ENCODE results near the gene EFNA3. TPM values are rescaled to one million over a fixed set of nuclear protein-coding genes. Genes with fewer than 3 reads are reported as not detected.

Gene EFNA3
- total and polyA plus RNA-seq, 9 of the 15 experiments (the other 6 are each of a cell fraction or from before 2014, with no cell fraction given), result 0.59 to 7.9 (median 4.7) TPM

- TF ChIP-seq, protein P1, sequence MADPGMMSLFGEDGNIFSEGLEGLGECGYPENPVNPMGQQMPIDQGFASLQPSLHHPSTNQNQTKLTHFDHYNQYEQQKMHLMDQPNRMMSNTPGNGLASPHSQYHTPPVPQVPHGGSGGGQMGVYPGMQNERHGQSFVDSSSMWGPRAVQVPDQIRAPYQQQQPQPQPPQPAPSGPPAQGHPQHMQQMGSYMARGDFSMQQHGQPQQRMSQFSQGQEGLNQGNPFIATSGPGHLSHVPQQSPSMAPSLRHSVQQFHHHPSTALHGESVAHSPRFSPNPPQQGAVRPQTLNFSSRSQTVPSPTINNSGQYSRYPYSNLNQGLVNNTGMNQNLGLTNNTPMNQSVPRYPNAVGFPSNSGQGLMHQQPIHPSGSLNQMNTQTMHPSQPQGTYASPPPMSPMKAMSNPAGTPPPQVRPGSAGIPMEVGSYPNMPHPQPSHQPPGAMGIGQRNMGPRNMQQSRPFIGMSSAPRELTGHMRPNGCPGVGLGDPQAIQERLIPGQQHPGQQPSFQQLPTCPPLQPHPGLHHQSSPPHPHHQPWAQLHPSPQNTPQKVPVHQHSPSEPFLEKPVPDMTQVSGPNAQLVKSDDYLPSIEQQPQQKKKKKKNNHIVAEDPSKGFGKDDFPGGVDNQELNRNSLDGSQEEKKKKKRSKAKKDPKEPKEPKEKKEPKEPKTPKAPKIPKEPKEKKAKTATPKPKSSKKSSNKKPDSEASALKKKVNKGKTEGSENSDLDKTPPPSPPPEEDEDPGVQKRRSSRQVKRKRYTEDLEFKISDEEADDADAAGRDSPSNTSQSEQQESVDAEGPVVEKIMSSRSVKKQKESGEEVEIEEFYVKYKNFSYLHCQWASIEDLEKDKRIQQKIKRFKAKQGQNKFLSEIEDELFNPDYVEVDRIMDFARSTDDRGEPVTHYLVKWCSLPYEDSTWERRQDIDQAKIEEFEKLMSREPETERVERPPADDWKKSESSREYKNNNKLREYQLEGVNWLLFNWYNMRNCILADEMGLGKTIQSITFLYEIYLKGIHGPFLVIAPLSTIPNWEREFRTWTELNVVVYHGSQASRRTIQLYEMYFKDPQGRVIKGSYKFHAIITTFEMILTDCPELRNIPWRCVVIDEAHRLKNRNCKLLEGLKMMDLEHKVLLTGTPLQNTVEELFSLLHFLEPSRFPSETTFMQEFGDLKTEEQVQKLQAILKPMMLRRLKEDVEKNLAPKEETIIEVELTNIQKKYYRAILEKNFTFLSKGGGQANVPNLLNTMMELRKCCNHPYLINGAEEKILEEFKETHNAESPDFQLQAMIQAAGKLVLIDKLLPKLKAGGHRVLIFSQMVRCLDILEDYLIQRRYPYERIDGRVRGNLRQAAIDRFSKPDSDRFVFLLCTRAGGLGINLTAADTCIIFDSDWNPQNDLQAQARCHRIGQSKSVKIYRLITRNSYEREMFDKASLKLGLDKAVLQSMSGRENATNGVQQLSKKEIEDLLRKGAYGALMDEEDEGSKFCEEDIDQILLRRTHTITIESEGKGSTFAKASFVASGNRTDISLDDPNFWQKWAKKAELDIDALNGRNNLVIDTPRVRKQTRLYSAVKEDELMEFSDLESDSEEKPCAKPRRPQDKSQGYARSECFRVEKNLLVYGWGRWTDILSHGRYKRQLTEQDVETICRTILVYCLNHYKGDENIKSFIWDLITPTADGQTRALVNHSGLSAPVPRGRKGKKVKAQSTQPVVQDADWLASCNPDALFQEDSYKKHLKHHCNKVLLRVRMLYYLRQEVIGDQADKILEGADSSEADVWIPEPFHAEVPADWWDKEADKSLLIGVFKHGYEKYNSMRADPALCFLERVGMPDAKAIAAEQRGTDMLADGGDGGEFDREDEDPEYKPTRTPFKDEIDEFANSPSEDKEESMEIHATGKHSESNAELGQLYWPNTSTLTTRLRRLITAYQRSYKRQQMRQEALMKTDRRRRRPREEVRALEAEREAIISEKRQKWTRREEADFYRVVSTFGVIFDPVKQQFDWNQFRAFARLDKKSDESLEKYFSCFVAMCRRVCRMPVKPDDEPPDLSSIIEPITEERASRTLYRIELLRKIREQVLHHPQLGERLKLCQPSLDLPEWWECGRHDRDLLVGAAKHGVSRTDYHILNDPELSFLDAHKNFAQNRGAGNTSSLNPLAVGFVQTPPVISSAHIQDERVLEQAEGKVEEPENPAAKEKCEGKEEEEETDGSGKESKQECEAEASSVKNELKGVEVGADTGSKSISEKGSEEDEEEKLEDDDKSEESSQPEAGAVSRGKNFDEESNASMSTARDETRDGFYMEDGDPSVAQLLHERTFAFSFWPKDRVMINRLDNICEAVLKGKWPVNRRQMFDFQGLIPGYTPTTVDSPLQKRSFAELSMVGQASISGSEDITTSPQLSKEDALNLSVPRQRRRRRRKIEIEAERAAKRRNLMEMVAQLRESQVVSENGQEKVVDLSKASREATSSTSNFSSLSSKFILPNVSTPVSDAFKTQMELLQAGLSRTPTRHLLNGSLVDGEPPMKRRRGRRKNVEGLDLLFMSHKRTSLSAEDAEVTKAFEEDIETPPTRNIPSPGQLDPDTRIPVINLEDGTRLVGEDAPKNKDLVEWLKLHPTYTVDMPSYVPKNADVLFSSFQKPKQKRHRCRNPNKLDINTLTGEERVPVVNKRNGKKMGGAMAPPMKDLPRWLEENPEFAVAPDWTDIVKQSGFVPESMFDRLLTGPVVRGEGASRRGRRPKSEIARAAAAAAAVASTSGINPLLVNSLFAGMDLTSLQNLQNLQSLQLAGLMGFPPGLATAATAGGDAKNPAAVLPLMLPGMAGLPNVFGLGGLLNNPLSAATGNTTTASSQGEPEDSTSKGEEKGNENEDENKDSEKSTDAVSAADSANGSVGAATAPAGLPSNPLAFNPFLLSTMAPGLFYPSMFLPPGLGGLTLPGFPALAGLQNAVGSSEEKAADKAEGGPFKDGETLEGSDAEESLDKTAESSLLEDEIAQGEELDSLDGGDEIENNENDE (IDR thresholded peaks at IDR 0.05; ENCODE audit: low read depth, low read length), result no peak
- TF ChIP-seq ZC3H11A (IDR thresholded peaks at IDR 0.05; ENCODE audit: low read depth, low read length) (no peak), HCFC1 (IDR thresholded peaks at IDR 0.05; ENCODE audit: low read depth, low read length) (no peak), CCAR2 (IDR thresholded peaks at IDR 0.05; ENCODE audit: low read depth, low read length) (no peak), PYGO2 (tag; IDR thresholded peaks at IDR 0.05) (0 out of 2 replicates have a peak, but pooled peaks have one; percentile 25), MCM7 (IDR thresholded peaks at IDR 0.05) (no peak), CHAMP1 (IDR thresholded peaks at IDR 0.05) (no peak), CC2D1A (IDR thresholded peaks at IDR 0.05) (no peak), CHCHD3 (CRISPR knock-in tag; IDR thresholded peaks at IDR 0.05) (no peak), JUNB (CRISPR knock-in tag; conservative IDR thresholded peaks at IDR 0.05) (no peak), ZNF655 (CRISPR knock-in tag; IDR thresholded peaks at IDR 0.05) (no peak), EP300 (IDR thresholded peaks at IDR 0.05; ENCODE audit: low read length) (no peak)
Observed at GRCh38 chr1:155049651-155050559, 28.7 kb upstream of the EFNA3 start (continued).
